ENCODE data around the gene RGCC. TPM values are rescaled to one million over a fixed set of nuclear protein-coding genes. Genes with fewer than 3 reads are reported as not detected.
A peak's percentile ranks its signal among the peaks of the same experiment; 100 is the strongest.
"Not testable (repeated sequence)": the region's sequence is repeated elsewhere in the genome, so short reads cannot be mapped to it uniquely, and the experiment has no call there.

Gene RGCC, protein sequence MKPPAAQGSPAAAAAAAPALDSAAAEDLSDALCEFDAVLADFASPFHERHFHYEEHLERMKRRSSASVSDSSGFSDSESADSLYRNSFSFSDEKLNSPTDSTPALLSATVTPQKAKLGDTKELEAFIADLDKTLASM
- total RNA-seq (2014; rRNA removed; shearing (Covaris generic)), result 13.7 and 14.8 TPM in 2 replicates

DNA sequence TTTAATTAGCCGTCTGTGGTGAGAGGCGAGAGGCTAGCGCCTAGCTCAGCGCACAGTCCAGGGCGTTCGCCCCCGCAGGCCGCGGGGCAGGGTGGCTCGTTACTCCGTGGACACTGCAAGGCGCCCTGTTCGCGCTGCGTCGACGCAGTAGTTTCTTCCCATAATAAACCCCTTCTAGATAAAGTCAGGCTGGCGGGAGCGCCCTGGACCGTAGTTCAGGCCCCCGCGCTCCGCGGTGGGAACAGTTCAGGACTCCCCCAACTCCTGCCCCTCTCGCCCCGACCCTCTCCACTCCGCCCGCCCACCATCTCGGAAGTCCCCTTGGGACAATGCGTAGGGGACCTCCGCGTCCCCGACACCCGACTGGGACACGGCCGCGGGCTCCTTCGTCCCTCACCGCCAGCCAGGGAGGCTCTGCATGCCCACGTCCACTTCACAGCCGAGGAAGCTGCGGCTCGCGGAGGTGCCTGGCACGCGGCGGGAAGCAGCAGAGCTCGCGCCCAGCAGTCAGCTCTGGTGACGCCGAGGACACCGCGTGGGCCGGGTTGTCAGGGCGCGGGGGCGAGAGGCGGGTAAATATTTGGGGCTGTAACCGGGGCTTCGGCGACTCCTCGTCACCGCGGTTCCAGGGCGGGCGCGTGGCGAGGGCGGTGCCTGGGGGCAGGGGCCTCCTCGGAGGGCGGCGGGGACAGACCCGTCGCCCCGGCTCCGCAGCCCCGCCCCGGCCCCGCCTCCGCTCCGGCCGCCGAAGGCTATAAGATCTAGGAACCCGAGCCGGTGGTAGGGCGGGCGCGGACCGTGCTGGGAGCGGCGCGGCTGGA lies at the start of gene RGCC:
Gene RGCC, plus strand, starts transcription at position 783 of the 821 bp plus-strand sequence. CDS start 158 bp downstream, outside the sequence.
- DNase-seq (ENCODE audit: low spot score), result peak; percentile 12

DNA sequence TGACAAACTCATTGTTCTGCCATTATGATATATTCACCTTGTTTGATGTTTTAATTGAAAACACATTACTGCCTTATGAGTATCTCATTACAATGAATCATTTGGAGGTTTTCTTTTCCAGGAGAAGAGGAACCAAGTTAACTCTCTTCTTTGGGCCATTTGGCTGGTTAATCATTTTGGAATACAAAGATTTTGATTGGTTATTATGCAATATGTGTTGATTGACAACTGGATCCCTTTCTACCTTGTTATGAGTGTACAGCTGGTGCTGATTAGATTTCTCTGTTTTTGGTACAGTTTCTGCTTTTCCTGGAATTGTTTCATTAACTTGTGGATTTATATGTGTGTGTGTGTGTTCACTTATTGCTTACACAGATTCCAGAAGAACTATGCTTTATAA lies 49.2 kb upstream of the RGCC start:
- no peak for DNase-seq (ENCODE audit: low spot score)

DNA sequence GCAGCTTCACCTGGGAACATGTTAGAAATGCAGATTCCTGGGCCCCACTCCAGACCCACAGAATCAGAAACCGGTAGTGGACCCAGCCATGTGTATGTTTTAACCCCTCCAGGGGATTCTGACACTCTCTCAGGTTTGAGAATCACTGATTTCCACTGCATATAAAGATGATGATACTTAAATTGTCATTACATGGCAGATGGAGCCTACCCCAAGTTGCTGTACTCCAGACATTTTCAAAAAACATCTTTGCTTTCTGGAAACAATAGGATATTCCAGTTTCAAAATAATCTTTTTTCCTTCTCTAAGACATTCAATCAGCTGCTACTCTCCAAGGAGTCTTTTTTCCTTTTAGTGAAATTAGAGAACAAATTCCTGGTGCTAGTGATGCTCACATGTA lies 48.6 kb upstream of the RGCC start:
- no peak for DNase-seq (ENCODE audit: low spot score)

DNA sequence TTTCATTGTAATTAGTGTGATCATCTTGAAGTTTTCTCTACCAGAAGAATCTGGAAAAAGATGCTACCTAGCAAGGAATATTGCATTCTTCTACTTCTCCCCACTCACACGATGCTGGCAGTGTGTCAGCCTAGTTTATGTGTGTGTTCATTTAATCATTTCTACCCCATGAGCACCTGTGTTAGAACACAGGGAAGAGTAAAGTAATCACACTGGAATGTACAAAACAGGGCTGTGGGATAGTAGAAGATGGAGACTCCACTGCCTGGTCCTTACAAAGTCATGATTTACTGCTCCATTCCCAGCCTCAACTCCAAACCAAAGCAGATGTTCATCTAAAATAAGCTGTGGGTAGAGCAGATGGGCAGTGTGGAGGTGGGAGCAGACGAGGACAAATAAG lies 47.7 kb upstream of the RGCC start:
- DNase-seq (ENCODE audit: low spot score), result no peak

DNA sequence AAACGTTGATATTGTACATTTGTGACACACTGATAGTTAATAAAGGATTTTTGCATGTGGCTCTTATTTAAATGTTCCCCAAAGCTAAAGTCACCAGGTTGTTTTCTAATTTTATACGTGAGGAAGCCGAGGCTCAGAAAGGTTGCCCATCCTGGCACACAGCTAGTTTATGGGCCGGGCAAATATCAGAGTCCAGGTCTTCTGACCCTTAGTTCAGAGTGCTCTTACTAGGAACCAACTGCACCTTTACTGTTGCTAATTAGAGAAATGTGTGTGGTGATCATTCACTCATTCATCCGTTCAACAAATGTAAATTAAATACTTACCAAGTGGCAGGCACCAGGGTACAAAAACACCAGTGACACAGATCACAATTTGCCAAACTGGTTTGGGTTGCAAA lies 46.3 kb upstream of the RGCC start:
- no peak for DNase-seq (ENCODE audit: low spot score)

DNA sequence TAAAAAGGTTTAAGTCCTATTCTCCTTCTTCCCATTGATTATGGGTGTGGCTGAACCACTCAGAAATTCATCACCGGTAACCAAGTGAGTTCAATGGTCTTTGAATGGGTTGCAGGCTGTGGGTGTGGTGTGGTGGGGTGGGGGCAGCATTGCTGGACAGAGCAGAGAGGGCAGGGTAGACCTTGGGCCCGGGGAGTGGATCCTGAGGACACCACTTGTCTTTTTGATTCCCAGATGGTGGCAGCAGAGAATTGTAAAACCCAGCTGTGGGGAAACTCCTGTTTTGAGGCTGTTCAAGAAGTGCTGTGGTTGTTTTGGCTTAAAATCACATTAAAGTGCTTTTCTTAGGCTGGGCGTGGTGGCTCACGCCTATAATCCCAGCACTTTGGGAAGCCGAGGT lies 45.8 kb upstream of the RGCC start:
- DNase-seq (ENCODE audit: low spot score), result peak; percentile 44

DNA sequence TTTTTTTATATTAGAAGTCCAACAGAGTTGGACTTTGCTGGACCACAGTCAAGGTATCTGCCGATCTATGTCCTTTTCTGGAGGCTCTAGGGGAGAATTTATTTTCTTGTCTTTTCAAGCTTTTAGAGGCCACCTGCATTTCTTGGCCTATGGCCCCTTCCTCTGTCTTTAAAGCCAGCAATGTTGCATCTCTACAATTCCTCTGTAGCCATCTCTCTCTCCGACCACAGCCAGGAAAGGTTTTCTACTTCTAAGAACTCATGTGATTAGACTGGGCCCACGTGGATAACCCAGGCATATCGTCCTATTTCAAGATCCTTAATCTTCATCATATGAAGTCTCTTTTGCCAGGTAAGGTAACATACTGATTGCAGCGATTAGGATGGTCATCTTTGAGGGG lies 43.5 kb upstream of the RGCC start:
- no peak for DNase-seq (ENCODE audit: low spot score)

DNA sequence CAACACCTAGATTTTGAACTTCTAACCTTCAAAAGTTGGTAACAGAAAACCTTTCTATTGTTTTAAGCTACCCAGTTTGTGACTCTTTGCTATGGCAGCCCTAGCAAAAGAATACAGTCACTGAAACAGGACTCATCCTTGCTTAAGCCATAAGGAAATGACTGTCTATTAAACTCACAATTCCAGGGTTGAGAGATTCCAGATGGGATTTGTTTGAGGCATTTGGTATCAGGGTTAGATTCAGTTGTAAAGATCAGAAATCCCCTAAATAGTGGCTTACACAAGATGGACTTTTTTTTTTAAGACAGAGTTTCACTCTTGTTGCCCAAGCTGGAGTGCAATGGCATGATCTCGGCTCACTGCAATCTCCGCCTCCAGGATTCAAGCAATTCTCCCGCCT lies 41.1 kb upstream of the RGCC start:
- no peak for DNase-seq (ENCODE audit: low spot score)

DNA sequence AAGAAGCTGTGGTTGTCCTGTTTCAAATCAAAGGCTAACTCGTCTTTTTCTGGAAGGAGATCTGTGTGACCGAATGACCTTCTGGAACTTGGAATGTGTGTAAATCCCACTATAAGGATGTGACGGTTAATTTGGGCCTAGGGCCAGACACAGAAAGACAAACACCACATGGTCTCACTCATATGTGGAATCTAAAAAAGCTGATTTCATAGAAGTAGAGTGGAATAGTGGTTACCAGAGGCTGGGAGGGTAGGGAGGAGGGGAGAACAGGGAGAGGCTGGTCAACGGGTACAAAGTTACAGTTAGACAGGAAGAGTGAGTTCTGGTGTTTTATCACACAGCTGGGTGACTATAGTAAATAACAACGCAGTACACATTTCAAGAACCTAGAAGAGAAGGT lies 39.3 kb upstream of the RGCC start:
- no peak for DNase-seq (ENCODE audit: low spot score)

DNA sequence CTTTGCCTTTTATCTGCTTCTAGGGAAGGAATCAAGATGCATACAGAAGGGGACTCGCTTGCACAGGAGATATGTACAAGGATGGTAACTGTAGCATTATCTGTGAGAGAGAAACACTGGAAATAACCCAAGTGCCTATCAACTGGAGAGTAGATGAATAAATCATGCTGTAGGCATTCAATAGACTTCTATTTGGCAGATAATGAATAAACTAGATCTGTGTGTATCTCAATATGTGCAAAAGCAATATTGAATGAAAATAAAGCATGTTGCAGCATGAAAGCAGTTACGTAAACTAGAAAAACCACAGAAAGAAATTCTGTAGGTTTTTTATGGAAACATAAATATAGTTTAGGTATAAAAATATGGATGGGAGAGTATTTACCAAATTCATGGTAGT lies 38.6 kb upstream of the RGCC start:
- DNase-seq (ENCODE audit: low spot score), result no peak

DNA sequence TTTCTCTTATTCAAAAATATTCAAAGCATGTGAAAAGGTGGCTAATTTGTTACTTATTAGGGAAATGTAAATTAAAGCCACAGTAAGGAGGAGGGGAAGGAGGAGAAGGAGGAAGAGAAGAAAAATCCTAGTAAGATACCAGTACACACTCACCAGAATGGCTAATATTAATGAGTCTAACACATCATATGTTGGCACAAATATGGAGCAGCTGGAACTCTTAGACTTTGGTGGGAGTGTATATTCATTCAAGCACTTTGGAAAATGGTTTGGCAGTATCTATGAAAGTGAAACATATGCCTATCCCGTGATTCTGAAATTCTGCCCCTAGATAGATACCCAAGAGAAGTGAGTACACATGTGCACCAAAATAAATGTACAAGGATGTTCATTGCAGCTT lies 38.1 kb upstream of the RGCC start:
- DNase-seq (ENCODE audit: low spot score), result no peak

DNA sequence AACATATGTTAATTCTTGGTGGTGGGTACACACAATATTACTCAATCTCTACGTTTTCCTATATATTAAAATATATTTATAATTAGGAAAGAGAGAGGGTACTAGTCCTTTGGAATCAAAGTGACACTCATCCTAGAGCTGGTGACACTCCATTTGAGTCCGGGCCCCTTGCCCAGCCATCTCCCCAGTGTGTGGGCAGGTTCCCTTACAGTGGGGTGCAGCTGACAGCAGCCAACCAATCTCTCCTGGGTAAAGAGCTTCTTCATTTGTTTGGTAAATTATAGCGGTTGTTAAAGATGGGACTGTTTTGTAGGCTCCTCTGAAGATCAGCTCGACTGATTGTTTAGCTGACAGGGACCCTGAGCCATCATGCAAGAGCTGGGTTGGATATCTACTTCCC lies 37.2 kb upstream of the RGCC start:
- no peak for DNase-seq (ENCODE audit: low spot score)

DNA sequence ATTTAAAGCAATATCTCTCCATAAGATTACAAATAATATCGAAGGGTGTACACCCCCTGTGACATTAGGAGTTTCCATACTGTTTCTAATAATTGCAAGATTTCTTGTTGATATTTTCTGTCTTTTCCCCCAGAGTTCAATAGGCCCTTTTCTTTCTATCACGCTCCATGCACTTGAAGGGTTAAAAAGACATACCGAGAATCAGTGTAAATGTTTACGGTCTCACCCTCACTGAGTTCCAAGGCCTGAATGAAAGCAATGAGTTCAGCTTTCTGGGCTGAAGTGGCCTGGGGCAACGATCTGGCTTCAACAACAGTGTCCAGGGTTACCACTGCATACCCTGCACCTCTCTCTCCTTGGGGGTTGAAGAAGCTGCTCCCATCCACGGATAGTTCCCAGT lies 36.0 kb upstream of the RGCC start:
- not testable (repeated sequence) for DNase-seq (ENCODE audit: low spot score)

DNA sequence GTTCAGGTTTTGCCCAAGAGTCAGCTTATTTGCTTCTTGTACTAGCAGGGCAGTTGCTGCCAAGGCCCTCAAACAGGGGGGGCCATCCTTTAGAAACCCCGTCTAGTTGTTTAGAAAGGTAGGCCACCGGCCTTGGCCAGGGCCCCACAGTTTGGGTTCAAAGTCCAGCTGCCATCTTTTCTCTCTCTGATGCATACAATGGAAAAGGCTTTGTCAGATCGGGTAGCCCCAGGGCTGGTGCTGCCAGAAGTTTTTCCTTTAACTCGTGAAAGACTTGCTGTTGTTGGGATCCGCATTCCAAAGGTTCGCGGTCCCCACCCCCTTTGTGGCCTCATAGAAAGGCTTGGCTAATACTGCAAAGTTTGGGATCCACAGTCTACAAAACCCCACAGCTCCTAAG lies 35.4 kb upstream of the RGCC start:
- DNase-seq (ENCODE audit: low spot score), result not testable (repeated sequence)

DNA sequence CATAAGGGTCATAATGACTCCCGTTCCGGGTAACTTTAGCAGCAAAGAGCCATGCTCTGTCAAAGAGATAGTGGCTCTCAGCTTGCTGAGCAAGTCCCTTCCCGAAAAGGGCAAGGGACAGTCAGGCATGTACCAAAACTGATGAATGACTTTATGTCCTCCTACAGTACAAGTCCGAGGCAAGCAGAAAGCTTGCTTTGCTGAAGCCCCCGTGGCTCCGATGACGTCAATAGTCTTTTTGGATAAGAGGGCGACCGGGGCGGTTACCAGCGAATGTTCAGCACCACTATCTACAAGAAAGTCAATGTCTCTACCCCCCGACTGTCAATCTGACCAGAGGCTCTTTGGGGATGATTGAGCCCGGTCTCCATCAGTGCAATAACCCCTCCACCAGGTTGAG lies 34.1 kb upstream of the RGCC start:
- not testable (repeated sequence) for DNase-seq (ENCODE audit: low spot score)

DNA sequence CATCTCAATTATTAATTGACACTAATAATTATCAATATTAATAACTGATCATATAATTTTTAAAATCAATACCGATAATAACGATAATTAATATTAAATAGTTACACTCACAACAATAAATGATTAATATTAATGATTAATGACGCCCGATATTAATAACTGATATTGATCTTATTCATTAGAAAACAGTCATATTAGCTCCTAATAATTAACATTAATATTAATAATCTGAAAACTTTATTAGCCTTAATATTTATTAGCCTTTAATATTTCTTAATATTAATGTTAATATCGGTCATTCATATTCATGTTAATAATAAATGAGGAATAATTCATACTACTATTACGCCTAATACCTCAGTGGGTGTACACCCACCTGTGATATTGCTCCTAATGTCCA lies 32.7 kb upstream of the RGCC start:
- DNase-seq (ENCODE audit: low spot score), result not testable (repeated sequence)

DNA sequence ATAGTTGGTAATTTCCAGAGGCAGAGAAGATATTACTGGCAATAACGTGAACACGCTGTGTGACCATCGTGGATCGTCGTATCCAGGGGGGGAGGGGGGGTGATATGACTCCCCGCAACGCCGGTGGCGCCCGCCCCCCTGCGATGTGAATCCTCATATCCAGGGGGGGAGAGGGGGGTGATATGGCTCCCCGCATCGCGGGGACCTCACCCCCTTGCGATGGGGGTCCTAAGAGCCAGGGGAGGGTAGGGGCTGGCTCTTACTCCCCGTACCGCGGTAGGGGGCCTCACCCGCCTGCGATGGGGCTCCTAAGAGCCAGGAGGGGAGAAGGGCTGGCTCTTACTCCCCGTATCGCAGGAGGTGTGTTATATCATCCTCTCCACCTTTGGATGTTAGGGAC lies 31.3 kb upstream of the RGCC start:
- DNase-seq (ENCODE audit: low spot score), result no peak

DNA sequence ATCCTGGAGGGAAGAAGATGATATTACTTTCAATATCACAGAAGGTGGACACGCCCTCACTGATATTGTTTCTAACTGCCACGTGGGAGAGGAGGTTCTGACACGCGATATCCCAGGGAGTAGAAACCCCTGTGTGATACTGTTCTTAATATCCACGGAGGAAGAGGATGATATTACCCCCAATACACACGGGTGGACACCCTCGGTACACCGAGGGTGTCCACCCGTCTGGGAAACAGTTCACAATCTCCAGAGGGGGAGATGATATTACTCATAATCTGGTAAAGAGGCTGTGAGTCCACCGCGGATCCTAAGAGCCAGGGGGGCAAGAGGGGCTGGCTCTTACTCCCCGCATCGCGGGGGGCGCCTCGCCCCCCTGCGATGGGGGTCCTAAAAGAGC lies 29.7 kb upstream of the RGCC start:
- DNase-seq (ENCODE audit: low spot score), result no peak

DNA sequence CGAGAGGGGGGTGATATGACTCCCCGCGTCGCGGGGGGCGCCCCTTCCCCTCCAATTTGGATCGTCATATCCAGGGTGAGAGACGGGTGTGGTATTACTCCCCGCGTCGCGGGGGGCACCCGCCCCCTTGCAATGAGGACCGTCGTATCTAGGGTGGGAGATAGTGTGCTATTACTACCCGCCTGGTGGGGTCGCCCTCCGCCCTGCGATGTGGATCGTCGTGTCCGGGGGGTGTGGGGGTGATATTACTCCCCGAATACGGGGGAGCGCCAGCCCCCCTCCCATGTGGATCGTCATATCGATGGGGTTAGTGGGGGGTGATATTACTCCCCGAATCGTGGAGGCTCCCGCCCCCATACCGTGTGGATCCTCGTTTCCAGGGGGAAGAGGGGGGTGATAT lies 29.2 kb upstream of the RGCC start:
- no peak for DNase-seq (ENCODE audit: low spot score)

DNA sequence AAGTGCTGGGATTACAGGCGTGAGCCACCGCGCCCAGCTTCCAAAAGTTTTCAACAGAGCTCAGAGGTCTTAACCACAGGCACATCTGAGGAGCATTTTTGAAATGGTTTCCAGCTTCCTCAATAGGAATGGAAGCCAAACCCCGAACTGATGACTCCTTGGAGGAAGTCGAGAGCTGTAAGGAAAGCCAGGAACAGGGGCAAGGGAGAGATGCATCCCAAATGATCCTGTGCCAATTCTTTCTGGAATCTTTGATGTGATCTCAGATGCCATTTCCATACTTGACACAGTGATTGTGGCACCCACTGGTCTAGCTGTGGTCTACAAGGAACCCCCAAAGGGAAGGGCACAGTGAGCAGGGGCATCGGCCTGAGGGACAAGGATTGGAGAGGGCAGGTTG lies 23.3 kb upstream of the RGCC start:
- not testable (repeated sequence) for DNase-seq (ENCODE audit: low spot score)

DNA sequence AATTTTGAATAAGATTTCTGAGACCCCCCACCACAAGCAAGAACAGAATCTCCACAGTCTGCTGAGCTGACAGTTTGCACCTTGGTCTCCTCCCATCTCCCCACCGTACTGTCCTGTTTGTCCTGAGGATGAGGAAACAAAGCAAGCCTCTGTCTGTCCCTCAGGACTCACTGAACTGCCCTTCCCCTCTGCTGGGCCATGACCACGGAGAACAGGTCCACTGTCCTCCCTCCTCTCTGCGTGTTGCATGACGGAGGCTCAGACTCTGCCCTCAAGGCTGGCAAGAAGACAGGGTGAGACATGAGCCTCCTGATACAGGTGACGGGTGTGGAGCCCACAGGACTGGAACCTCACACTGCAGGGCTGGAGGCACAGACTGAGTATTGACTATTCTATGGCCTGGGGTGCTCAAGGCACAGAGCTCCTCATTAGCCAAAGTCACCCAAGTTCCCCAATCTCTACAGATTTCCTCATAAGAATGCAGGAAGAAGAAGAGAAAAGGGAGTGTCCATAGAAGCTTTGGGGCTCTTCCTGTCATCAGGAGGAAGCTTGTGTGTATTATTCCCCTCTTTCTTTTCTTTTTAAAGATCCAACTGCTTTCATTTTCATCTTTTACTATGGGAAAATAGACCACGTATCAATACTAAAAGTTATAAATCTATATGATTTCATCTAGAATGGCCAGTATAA lies 22.4 kb upstream of the RGCC start:
- DNase-seq (ENCODE audit: low spot score), result no peak

DNA sequence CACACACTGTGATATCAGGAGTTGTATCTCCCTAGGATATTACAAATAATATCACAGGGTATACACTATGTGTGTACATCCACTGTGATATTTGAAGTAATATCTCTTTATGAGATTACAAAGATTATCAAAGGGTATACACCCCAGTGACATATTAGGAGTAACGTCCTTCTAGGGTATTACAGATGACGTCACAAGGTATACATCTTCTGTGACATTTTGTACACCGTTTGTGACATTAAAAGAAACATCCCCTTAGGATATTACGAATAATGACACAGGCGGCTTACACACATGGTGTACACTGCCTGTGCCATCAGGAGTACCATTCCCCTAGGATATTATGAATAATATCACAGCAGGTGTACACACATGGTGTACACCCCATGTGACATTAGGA lies 13.4 kb upstream of the RGCC start:
- DNase-seq (ENCODE audit: low spot score), result no peak

DNA sequence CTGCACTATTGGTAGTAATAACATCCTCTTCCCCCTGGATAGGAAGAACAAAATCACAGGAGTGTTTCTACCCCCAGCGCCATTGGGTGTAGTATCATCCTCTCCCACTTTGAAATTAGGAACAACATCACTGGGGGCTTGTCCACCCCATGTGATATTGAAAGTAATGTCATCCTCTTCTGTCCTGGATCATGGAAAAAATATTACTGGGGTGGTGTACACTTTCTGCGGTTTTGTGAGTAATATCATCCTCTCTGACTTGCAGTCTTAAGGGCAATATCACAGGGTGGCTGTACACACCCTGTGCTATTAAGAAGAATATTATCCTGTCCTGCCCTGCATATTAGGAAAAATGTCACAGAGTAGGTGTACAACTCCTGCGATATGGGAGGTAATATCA lies 4.9 kb upstream of the RGCC start:
- no peak for DNase-seq (ENCODE audit: low spot score)

All from H4 (cell line).